GM18505 (cell line): ENCODE results near the gene PLEKHM2.

ENCODE experiments used
- ATAC-seq: cut with Tn5 transposase; IDR thresholded peaks from one replicate; pipeline ENCODE4 v1.9.1; 2021; ENCODE audit not compliant: unreplicated experiment
- POLR2A ChIP-seq: IDR thresholded peaks from 4 replicates; pipeline ENCODE4 v1.6.1; 2011; ENCODE audit warnings: borderline replicate concordance; ENCODE audit not compliant: insufficient read depth, insufficient read length; ENCODE audit errors: extremely low read depth

The PLEKHM2 gene

DNA sequence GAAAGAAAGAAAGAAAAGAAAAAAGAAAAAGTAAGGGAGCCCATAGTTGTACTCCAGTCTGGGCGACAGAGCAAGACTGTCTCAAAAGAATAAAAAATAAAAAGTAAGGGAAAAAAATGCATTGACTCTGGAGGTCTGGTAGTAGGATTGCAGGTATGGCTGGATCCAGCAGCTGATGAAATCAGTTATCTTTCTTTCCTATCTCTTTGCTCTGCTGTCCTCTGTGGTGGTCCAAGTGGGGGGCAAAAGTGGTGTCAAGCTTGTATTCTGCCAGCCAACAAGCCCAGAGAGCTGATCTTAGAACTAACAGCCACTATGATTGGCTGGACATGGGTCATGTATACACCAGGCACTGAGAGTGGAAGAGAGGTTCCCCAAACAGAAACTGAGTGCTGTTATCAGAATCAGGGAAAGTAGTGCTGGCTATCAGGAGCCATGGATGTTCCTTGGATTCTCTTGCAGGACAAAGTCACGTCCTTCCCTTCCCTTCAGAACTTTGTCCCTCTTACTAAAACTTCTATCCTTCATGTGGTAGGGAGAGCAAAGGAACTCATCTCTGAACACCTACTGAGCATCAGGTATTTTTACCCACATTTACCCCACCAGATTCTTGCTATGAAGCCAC is 71.0 kb downstream of the PLEKHM2 start:
- ATAC-seq = no peak
- no peak for TF ChIP-seq POLR2A

DNA sequence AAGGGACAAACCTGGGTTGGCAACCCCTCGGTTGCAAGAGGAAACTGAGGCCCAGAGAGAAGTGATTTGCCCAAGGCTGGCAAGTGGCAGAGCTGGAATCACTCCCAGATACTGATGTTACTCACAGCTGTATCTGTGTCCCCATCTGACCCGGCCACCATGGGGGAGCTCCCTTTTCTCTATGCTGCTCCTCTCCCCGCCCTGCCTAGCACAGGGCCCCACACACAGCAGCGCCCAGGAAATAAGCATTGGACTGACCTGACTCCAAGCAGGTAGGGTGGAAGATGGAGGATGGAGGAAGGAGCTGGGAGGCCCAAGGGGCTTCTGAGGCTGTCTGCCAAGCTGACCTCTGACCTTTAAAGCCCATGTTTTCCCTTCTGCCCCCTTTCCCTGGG is 71.5 kb downstream of the PLEKHM2 start:
- no peak for TF ChIP-seq POLR2A
- no peak for ATAC-seq

DNA sequence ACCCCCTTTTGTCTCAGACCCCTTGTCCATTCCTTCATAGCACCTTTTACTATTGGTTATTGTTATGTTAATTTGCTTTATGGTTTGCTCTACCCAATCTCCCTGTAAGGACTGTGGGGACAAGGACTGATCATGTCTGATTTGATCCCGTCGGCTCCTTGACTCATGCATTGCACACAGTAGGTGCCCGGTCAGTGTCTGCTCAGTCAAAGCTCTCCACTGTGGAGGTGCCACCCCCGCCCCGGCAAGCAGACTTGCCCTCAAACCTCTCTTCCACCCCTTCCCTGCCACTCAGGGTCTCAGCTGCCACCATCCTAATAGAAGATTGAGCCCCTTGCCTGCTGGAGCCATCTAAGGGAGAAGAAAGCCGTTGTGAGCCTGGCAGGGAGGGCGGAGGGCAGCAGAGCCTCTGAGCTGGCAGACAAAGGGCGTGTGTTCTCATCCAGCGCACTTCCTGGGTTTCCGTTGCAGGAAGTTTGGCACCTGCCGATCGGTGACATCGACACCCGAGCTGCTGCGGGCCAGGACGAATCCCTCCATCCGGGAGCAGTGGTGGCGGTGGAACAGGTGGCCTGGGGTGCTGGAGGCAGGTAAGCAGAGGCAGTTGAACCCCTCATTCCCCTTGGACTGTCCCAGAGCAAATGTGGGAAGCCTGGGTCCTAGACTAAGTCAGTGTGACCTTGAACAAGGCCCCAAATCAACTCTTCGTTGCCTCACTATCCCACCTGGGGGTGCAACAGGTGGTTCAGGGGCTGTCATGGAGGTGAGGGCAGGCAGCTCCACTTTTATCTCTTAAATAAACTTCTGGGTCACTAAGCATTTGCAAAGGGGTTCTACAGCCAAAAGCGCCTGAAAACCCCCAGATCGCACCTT is 72.3 kb downstream of the PLEKHM2 start:
- ATAC-seq = no peak
- no peak for TF ChIP-seq POLR2A

DNA sequence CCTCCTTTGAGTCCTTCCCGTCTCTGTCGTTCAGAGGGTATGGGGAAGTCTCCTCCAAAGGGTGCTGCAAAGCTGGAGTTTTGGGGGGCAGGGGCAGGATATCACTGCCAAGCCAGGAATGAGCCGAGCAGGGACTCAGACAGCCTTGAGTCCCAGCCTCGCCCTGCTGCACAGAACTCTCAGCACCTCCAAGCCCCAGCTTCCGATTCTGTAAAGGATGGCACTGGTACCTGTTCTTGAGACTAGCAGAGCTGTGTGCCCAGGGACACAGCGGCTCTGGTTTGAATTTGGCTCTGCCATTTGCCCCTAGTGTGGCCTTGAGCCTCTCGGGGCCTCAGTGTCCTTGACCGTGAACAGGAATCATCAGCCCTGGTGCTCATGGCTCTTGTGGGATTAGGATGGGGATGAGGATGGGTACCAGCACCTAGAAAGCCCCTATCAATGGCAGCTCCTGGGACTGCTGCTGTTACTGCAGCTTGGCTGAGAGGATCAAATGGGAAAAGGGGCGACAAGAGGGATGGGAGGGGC is 73.0 kb downstream of the PLEKHM2 start:
- no peak for ATAC-seq
- no peak for TF ChIP-seq POLR2A

DNA sequence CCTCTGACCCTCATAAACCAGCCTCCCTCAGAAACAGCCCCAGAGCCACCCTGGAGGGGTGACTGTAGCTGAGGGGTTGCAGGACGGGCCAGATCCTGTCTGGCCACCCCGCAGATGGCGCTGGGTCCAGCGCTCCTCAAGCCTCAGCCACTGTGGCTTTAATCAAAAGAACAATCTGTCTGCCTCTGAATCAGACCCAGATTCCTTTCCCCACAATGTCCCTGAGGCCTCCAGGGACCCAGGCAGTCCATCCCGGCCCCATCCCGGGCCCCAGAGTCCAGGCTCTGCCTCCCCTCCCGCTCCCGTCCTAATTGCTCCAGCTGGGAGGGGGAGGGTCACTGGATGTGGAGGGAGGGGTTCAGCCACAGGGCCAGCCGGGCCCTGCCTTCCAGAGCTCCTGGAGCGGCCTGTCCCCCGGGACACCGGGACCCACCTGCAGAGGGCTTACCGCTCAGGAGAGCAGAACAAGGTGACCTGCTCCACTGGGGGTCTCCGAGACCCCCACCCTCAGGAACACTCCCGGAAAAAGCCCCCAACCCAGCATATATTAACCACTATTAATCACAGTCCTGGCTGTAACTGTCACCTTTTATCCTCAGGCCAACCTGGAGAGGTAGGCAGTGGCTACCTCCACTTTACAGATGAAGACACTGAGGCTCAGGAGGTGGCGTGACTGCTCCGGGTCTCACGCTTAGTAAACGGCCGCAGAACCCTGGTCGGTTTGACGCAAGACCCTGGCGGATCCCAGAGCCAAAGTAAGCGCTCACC is 73.6 kb downstream of the PLEKHM2 start:
- no peak for ATAC-seq

DNA sequence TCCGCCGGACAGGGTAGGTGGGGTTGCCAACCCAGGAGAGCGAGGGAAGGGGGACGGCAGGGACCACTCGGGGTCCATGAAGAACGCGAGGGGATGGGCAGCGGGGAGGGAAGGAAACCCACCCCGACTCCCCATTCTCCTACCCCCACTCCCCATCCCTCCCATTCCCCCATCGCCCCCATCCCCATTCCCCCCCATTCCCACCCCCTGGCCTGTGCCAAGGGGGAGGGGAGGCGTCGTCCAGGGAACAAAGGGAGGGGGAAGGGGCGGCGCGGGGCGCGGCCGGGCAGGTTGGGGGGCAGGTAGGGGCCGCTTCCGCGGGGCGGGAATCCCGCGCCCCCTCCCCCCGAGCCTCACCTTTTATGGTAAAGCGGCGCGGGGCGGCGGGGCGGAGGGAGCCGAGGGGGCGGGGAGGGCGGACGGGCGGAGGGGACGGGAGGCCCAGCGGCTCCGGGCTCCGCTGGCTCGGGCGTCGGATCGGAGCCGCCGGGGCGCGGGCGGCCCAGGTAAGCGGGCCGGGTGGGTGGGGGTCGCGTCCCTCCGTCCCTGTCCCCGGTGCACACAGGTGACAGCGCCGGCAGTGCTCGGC is 74.3 kb downstream of the PLEKHM2 start, which contains the start of gene FBLIM1:
TSS of gene FBLIM1 (plus strand) at position 453 of the 589 bp plus-strand sequence. CDS start 6,189 bp downstream, outside the sequence.
- no peak for TF ChIP-seq POLR2A
- no peak for ATAC-seq

More for the DNA sequence above, 73.6 kb downstream of the PLEKHM2 start:
- no peak for TF ChIP-seq POLR2A

DNA sequence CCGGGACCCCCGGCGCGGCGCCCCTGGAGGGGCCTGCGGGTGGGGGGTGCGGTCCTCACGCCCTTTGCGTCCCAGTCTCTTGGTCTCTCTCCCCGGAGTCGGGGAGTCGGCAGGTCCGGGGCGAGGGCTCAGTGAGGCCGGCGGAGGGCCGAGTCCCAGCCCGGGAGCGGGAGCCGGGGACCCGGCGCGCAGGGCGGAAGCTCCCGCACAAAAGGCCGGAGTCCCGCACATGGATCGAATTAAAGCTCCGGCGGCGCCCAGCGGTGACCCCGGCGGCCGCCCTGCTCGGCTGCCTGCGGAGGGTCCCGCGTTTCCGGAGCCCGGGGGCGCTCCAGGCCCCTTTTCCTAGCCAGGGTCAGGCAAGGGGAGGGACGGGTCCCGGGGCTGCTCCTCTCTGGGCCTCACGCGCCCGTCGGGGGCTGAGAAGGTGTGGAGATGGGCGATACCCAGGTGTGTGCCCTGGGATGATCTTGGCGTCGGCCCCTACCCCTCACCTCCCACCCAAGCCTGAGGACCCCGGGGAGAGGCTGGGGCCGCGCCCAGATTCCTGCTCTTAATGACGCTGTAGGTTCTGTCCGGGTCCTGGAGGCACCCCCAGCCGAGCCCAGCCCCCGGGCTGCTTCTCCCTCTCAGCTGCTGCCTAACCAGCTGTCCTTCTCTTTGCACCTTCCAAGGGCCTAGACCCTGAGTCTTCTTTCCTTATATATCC is 75.0 kb downstream of the PLEKHM2 start:
- no peak for TF ChIP-seq POLR2A
- ATAC-seq = no peak

DNA sequence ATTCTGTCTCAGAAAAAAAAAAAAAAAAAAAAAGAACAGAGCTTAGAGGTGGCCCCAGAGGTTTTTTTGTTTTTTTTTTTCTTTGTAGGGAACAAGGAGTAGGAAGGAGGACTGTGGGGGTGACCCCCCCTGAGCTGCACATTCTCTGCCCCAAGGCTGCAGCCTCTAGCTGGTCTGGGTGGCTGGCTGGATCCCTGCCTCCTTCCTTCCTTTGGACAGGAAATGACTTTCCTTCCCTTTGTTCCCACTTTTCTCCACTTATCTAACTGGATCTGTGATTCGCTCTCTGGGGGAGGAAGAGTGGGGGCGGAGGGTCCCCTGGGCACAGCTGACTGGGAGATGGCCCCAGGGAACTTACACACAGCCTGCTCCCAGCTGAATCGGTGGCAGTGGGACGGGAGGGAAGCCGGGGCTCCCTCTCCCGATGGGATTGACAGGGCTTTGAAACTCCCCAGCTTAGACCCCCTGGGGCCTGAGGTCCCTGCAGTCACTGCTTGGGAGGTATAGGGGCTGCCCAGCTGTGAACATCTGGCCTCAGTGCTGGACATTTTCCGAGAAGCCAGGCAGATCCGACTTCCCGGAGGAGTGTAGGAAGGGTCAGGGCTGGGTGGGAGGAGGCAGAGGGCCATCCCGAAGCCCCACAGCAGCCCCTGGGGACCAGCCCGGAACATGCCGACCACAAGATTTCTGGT is 76.5 kb downstream of the PLEKHM2 start:
- no peak for TF ChIP-seq POLR2A
- ATAC-seq = no peak

DNA sequence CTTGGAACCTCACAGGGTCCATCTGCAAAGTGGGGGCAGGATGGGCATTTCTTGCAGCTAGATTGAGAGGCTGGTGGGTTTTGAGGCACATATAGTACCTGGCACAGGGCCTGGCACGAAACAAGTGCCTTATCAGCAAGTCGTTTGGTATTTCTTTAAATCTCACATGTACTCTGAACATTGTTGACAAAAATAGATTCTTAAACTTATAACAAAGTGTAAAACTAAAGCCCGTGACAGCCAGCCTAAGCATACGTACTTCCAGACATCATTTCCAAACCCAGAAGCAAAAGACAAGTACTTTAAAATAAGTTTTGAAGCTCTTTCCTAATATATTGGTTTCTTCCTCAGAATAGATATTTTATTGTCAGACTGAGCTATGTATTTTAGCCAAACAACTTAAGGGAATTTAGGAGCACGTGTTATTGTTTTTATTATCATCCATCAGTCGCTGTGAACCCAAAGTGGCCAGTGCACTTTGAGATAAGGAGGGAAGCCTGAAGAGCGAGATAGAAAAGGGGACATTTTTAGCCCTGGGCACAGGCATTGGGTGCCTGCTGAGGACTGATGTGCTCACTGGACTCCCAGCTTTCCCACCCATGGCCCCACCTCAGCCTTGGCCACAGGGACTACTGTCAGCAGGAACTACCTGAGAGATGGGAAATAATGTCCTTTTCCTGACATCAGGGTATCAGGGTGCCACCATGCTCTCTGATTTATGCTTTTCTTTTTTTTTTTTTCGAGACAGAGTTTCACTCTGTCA is 77.4 kb downstream of the PLEKHM2 start:
- no peak for TF ChIP-seq POLR2A
- no peak for ATAC-seq

DNA sequence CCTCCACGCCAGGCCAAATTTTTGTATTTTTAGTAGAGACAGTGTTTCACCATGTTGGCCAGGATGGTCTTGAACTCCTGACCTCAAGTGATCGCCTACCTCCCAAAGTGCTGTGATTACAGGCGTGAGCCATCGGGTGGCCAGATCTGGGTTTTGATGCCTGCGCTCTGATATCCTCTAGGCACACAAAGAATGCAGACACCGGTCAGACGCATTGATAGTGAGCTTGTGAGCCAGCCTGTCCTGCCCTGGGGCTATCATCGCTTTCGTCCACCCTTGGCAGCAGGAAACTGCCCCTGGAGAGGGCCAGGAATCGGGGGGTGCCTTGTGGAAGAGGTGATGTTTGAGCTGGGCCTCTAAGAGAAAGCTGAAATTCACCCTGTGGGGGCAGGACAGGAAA is 78.4 kb downstream of the PLEKHM2 start:
- no peak for ATAC-seq
- no peak for TF ChIP-seq POLR2A

DNA sequence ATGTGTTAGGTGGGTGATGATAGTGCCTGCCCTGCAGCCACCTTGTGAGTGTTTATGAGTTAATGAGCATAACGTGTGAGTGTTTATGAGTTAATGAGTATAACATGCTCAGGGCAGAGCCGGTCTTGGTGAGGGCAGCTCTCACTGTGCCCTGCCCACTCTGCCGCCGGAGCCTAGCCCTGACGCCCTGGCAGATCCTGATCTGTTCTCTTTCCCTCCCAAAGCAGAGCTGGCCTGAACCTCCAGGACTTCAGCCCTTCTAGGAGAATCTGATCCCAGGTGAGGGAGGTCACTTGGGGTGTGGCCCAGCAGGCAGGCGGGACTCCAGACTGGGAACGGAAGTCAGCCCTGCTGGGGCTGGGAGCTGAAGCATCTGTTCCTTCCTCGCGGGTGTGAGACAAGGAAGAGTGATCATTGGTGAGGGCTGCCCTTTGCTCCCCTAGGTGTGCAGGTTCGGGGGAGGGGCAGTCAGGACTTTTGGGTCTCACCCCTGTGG is 80.2 kb downstream of the PLEKHM2 start:
- no peak for ATAC-seq

More for the DNA sequence above, 80.2 kb downstream of the PLEKHM2 start:
- no peak for TF ChIP-seq POLR2A
